GM12878 (cell line): ENCODE data around the gene LRRC23. TPM values are rescaled to one million over a fixed set of nuclear protein-coding genes. Genes with fewer than 3 reads are reported as not detected.
"Not testable (repeated sequence)": the region's sequence is repeated elsewhere in the genome, so short reads cannot be mapped to it uniquely, and the experiment has no call there.

Experiments
- ATAC-seq: fragments of 200-7000 bp; cut with Tn5 transposase; 3 replicates; pipeline ENCODE4 v1.9.1; 2020; ENCODE audit warnings: mild to moderate bottlenecking, moderate library complexity
- BruUV-seq: library from RNA; stranded (reverse); fragments of 400-500 nt; replicated peaks from 2 replicates; lab custom pipeline; 2021; lab: Mats Ljungman, UMichigan
- CTCF ChIA-PET: fragments of 300-600 bp; sonication (Branson Sonifier 250); formaldehyde crosslinking; extraction: SDS; loops from one replicate; lab custom pipeline; 2021; ENCODE audit warnings: inconsistent platforms; lab: Yijun Ruan, JAX
- POLR2A ChIA-PET: fragments of 350-600 bp; formaldehyde crosslinking; extraction: SDS; loops from one replicate; lab custom pipeline; 2021; ENCODE audit warnings: inconsistent platforms; lab: Charles Lee
- RAD21 ChIA-PET: fragments of 300-600 bp; sonication (Branson Sonifier 250); formaldehyde crosslinking; loops from one replicate; lab custom pipeline; 2023; ENCODE audit warnings: antibody characterized with exemption; ENCODE audit not compliant: unreplicated experiment; lab: Charles Lee
- SMC1A ChIA-PET: fragments of 300-600 bp; sonication (Branson Sonifier 250); formaldehyde crosslinking; loops from one replicate; lab custom pipeline; 2023; ENCODE audit not compliant: unreplicated experiment, uncharacterized antibody; lab: Charles Lee
- DNase-seq: peaks from one replicate; pipeline ENCODE4 v3.0.0-alpha.2; 2011; ENCODE audit warnings: low read depth, low spot score
- FAIRE-seq: peaks from 3 replicates; lab custom pipeline; 2011; peaks lifted over from hg19 to GRCh38; lab: Jason Lieb, UNC
- H2AFZ ChIP-seq: 2 replicates; pipeline ENCODE4 v1.6.0; 2011; ENCODE audit warnings: low read depth, low read length, control low read depth; ENCODE audit not compliant: control insufficient read depth
- H3K27ac ChIP-seq: 2 replicates; pipeline ENCODE4 v1.5.1; 2011; ENCODE audit warnings: control low read depth; ENCODE audit not compliant: control insufficient read depth, insufficient read depth
- H3K27me3 ChIP-seq, 2 experiments: replicated peaks in 1 of 2; 2 replicates each; pipeline versions ENCODE4 v1.6.0 to v1.6.1; 2011; ENCODE audit warnings: low read length in 1 of 2; ENCODE audit not compliant: control insufficient read depth in 2 of 2, insufficient read depth in 2 of 2
- H3K36me3 ChIP-seq, 2 experiments: 2 replicates each; pipeline ENCODE4 v1.5.1; 2011; ENCODE audit warnings: low read length in 1 of 2; ENCODE audit not compliant: control insufficient read depth in 2 of 2, insufficient read depth in 2 of 2
- H3K4me1 ChIP-seq: 2 replicates; pipeline ENCODE4 v1.6.1; 2011; ENCODE audit warnings: mild to moderate bottlenecking, low read length, moderate library complexity, mixed read lengths; ENCODE audit not compliant: control insufficient read depth, insufficient read depth
- H3K4me2 ChIP-seq: 2 replicates; pipeline ENCODE4 v1.6.0; 2011; ENCODE audit warnings: control low read depth; ENCODE audit not compliant: control insufficient read depth, insufficient read depth
- H3K4me3 ChIP-seq: fragments of 200-600 bp; sonication (generic); 2 replicates; pipeline ENCODE4 v1.5.1; 2016
- H3K79me2 ChIP-seq: 2 replicates; pipeline ENCODE4 v1.6.0; 2011; ENCODE audit warnings: low read length; ENCODE audit not compliant: control insufficient read depth, insufficient read depth
- H3K9ac ChIP-seq: 2 replicates; pipeline ENCODE4 v1.8.0; 2011; ENCODE audit warnings: low read length, control low read depth, mixed read lengths; ENCODE audit not compliant: control insufficient read depth, insufficient read depth
- H3K9me3 ChIP-seq: replicated peaks from 3 replicates; pipeline ENCODE4 v1.5.1; 2011; ENCODE audit warnings: mild to moderate bottlenecking, low read length; ENCODE audit not compliant: control insufficient read depth, insufficient read depth
- H4K20me1 ChIP-seq: 2 replicates; pipeline ENCODE4 v1.6.0; 2011; ENCODE audit not compliant: control insufficient read depth, insufficient read depth
- EZH2 ChIP-seq: IDR thresholded peaks from 2 replicates; pipeline ENCODE4 v1.6.1; 2012; ENCODE audit warnings: low read depth, mild to moderate bottlenecking, control low read depth, inconsistent platforms, low read length, borderline replicate concordance; ENCODE audit not compliant: control insufficient read depth
- FOXK2 ChIP-seq: fragments of 450-650 bp; IDR thresholded peaks from 2 replicates; pipeline ENCODE4 v1.6.1; 2017; ENCODE audit warnings: mild to moderate bottlenecking, moderate library complexity
- NBN ChIP-seq: fragments of 450-650 bp; IDR thresholded peaks from 2 replicates; pipeline ENCODE4 v1.6.1; 2016
- WGBS: methylation state at CpG from one replicate; pipeline ENCODE4 v1.1.6; 2016; ENCODE audit warnings: low lambda C conversion rate; ENCODE audit not compliant: insufficient replicate concordance, insufficient coverage; ENCODE audit errors: missing lambda C conversion rate; 5-methylcytosine and 5-hydroxymethylcytosine counted together
- in situ Hi-C: fragments of 300-500 bp; cut with MboI; formaldehyde crosslinking; loops from 9 replicates; pipeline ENCODE4 v1.14.3; 2018; ENCODE audit warnings: mixed read lengths
- intact Hi-C: fragments of 100-400 bp; cut with micrococcal nuclease; formaldehyde crosslinking; loops from one replicate; pipeline ENCODE4 v1.14.2; 2022; ENCODE audit not compliant: unreplicated experiment
- polyA plus RNA-seq, 11 experiments: library from polyadenylated mRNA; depleted of rRNA in 4 of 11; unstranded in 6 of 11; stranded (reverse) in 5 of 11; fragments of >200 nt; fragmentation: Nextera tagmentation in 4 of 11; fragmentation: Illumina TruSeq in 1 of 11; extraction: Ambion mirVana in 4 of 11; extraction: Trizol in 1 of 11; gene quantifications; 1 replicate in 1 of 11; 2 replicates in 10 of 11; pipeline versions ENCODE4 v1.2.1 to v1.2.3, GENCODE V29; 2011 to 2016; ENCODE audit warnings: inconsistent platforms in 2 of 11, missing spikeins in 2 of 11, low read depth in 1 of 11
- total RNA-seq, 4 experiments: library from RNA; depleted of rRNA in 3 of 4; stranded (reverse); fragments of >200 nt in 3 of 4; fragmentation: Illumina TruSeq in 1 of 4; extraction: Trizol in 1 of 4; gene quantifications; 2 replicates each; pipeline versions ENCODE4 v1.2.1 to v1.2.3, GENCODE V29; 2013 to 2021

Gene LRRC23
- total and polyA plus RNA-seq, 10 of the 15 experiments (the other 5 are each of a cell fraction or from before 2014, with no cell fraction given), result 1.4 to 6.9 (median 3.4) TPM

DNA sequence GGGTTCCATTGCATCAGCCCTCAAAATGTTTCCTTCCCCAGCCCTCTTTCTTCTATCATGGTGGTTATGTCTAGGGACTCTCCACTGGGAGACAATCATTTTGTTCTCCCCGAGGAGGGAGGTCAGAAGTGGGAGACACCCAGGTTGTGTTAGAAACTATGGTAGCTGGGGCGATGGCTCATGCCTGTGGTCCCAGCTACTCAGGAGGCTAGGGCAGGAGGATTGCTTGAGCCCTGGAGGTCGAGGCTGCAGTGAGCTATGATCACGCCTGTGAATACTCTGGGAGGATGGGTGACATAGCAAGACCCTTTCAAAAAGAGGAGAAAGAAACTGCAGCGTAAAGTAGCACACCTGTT is 13.0 kb upstream of the LRRC23 start:
- in situ Hi-C loops (no loop called here), intact Hi-C loops (loop anchor here (1.0 kb wide), 4 partner anchors 13 to 39 kb away; partner anchors contain the start of genes LRRC23, SPSB2 and USP5)
- Histone ChIP-seq H3K4me3 (peak overlapping the region; percentile 64), H2AFZ (peak overlapping the region; percentile 63), H3K36me3 (no peaks in the 10 kb centered on the region), H4K20me1 (no peaks in the 10 kb centered on the region), H3K27ac (peak overlapping the region; percentile 97), H3K4me2 (peak overlapping the region; percentile 72), H3K79me2 (no peaks in the 10 kb centered on the region), H3K4me1 (peaks cover 12% of the 10 kb centered on the region), H3K9me3 (no peaks in the 10 kb centered on the region), H3K9ac (peak overlapping the region; percentile 88), H3K27me3 (no peaks in the 10 kb centered on the region)
- no peak for DNase-seq
- ChIA-PET CTCF (interaction anchor here (0.9 to 6.1 kb wide), 21 partner anchors 10 to 221 kb away, joined by 3 to 121 read pairs (median 6); partner anchors contain the start of genes C12orf57, CDCA3, LRRC23 and MLF2), POLR2A (interaction anchor here (0.6 to 2.1 kb wide), 15 partner anchors 10 to 259 kb away, joined by 3 to 30 read pairs (median 4); partner anchors contain the start of genes C12orf57, CDCA3, COPS7A and ENO2), RAD21 (interaction anchor here (0.8 to 2.3 kb wide), 13 partner anchors 19 to 218 kb away, joined by 3 to 37 read pairs (median 3); partner anchors contain the start of genes C1RL, CDCA3, ENO2 and RNU7-1), SMC1A (interaction anchor here (0.7 to 2.8 kb wide), 15 partner anchors 10 to 139 kb away, joined by 3 to 41 read pairs (median 4); partner anchors contain the start of genes CDCA3, ENO2, MLF2 and SPSB2)
- TF ChIP-seq FOXK2 (no peak), NBN (0 out of 2 replicates have a peak, but pooled peaks have one; percentile 33), EZH2 (no peak)
- FAIRE-seq, result no peak
- TSS peak; percentile 90 for BruUV-seq
- ATAC-seq, result peak; percentile 39
- 60% methylated on average over 5 of the region's 5 CpGs for WGBS

DNA sequence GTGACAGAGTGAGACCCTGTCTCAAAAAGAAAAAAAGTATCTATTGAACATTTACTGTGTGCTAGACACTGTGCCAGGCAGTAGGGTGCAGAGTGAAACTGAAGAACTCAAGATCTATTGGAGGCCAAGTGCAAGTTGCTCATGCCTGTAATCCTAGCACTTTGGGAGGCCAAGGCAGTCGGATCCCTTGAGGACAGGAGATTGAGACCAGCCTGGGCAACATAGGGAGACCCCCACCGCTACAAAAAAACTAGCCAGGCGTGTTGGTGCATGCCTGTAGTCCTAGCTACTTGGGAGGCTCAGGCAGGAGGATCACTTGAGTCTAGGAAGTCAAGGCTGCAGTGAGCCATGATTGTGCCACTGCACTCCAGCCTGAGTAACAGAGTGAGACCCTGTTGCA is 11.9 kb upstream of the LRRC23 start:
- H2AFZ ChIP-seq, FAIRE-seq, H3K4me3 ChIP-seq, H3K9ac ChIP-seq, intact Hi-C loops, BruUV-seq, H3K79me2 ChIP-seq, H4K20me1 ChIP-seq, ATAC-seq, H3K9me3 ChIP-seq, DNase-seq, in situ Hi-C loops, H3K27ac ChIP-seq, H3K27me3 ChIP-seq, H3K4me2 ChIP-seq, H3K36me3 ChIP-seq: not testable (repeated sequence)
- POLR2A ChIA-PET, result interaction anchor here (0.7 to 2.1 kb wide), 7 partner anchors 14 to 383 kb away, joined by 3 to 21 read pairs (median 7); partner anchors contain the start of genes CDCA3, ENO2, LRRC23 and SPSB2
- H3K4me1 ChIP-seq, result peaks cover 12% of the 10 kb centered on the region
- 94% methylated on average over 3 of the region's 3 CpGs for WGBS
- RAD21 ChIA-PET, result interaction anchor here (1.7 to 2.3 kb wide), 2 partner anchors 20 to 53 kb away, joined by 5 to 37 read pairs; partner anchors contain the start of gene SPSB2
- CTCF ChIA-PET, result interaction anchor here (1.8 to 6.1 kb wide), 7 partner anchors 10 to 40 kb away, joined by 6 to 121 read pairs (median 15); partner anchors contain the start of genes CDCA3, SPSB2, TPI1 and USP5
- SMC1A ChIA-PET, result interaction anchor here (0.7 to 2.8 kb wide), 3 partner anchors 20 to 41 kb away, joined by 3 to 41 read pairs (median 16); partner anchors contain the start of genes ENO2, SPSB2 and USP5
